Measurements from ENCODE around the gene ZNF556. TPM values are rescaled to one million over a fixed set of nuclear protein-coding genes. Genes with fewer than 3 reads are reported as not detected.

Gene ZNF556
- polyA plus RNA-seq, 1 of the 3 experiments (the other 2 are of a cell fraction) = 0.46 TPM

DNA sequence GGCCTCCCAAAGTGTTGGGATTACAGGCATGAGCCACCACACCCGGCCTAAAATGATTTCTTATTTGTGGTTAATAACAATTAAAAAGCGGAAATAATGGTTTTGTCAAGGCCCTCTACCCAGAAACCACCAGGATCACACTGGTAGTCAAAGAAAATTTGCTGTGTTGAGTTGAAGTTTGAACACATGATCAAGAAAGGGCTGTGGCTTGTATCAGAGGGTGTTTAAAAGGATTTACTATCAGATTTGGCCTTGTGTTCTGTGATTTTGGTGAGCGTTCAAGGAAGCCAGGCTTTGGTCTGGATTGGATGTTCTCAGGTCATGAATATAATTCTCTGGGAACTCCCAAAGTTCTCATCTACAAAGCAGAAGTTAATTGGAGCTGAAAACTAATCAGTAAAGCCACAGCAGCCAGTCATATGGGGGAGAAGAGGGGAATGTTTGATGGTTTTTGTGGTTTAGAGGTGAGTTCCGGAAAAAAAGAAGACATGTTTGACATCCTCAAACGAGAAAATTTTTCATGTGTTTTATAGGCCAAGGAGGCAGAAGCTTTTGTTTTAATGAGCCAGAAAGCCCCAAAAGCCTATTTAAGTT lies 10.6 kb upstream of the ZNF556 start:
- WGBS (ENCODE audit: low lambda C conversion rate) = 93% methylated on average over 5 of the region's 5 CpGs
- no peaks in the 10 kb centered on the region for H3K9me2 ChIP-seq

More for the DNA sequence above, 10.6 kb upstream of the ZNF556 start:
- Histone ChIP-seq H4K20me1 (ENCODE audit: insufficient read depth) (no peaks in the 10 kb centered on the region), H3F3A (replicated peaks; ENCODE audit: insufficient read depth) (no peaks in the 10 kb centered on the region), H3K27me3 (ENCODE audit: insufficient read depth) (no peaks in the 10 kb centered on the region), H3K9ac (no peak overlapping the region), H3K79me2 (ENCODE audit: insufficient read depth) (no peaks in the 10 kb centered on the region), H2AFZ (ENCODE audit: low read depth) (no peak overlapping the region), H3K4me2 (no peak overlapping the region), H3K4me1 (ENCODE audit: control insufficient read depth in 1 of 2, insufficient read depth in 2 of 2, low read depth in 1 of 2, low read length in 1 of 2) (no peaks in the 10 kb centered on the region), H3K4me3 (ENCODE audit: low read depth in 2 of 2, low read length in 1 of 2) (no peak overlapping the region), H3K27ac (ENCODE audit: low read depth in 2 of 2, low read length in 1 of 2) (no peak overlapping the region), H3K9me3 (peaks cover 22% of the 10 kb centered on the region), H3K36me3 (replicated peaks in 1 of 2; ENCODE audit: control insufficient read depth in 1 of 2, insufficient read depth in 2 of 2, low read length in 1 of 2) (peaks cover 29 to 47% of the 10 kb centered on the region in 2 experiments)
- no peak for TF ChIP-seq EZH2phosphoT487 (IDR thresholded peaks at IDR 0.05; ENCODE audit: borderline replicate concordance, low read depth)
- TF ChIP-seq, protein P1, sequence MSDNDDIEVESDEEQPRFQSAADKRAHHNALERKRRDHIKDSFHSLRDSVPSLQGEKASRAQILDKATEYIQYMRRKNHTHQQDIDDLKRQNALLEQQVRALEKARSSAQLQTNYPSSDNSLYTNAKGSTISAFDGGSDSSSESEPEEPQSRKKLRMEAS (IDR thresholded peaks at IDR 0.05; ENCODE audit: low read depth) = no peak
- no peak for TF ChIP-seq GATA2 (CRISPR knock-in tag; IDR thresholded peaks at IDR 0.05)
- no peak for TF ChIP-seq FOXJ3 (CRISPR knock-in tag; IDR thresholded peaks at IDR 0.05)
- TF ChIP-seq, protein P2, sequence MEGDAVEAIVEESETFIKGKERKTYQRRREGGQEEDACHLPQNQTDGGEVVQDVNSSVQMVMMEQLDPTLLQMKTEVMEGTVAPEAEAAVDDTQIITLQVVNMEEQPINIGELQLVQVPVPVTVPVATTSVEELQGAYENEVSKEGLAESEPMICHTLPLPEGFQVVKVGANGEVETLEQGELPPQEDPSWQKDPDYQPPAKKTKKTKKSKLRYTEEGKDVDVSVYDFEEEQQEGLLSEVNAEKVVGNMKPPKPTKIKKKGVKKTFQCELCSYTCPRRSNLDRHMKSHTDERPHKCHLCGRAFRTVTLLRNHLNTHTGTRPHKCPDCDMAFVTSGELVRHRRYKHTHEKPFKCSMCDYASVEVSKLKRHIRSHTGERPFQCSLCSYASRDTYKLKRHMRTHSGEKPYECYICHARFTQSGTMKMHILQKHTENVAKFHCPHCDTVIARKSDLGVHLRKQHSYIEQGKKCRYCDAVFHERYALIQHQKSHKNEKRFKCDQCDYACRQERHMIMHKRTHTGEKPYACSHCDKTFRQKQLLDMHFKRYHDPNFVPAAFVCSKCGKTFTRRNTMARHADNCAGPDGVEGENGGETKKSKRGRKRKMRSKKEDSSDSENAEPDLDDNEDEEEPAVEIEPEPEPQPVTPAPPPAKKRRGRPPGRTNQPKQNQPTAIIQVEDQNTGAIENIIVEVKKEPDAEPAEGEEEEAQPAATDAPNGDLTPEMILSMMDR (IDR thresholded peaks at IDR 0.05) = no peak
- TF ChIP-seq RAD21 (IDR thresholded peaks at IDR 0.05; ENCODE audit: low read length) = no peak
- TF ChIP-seq, protein P3, sequence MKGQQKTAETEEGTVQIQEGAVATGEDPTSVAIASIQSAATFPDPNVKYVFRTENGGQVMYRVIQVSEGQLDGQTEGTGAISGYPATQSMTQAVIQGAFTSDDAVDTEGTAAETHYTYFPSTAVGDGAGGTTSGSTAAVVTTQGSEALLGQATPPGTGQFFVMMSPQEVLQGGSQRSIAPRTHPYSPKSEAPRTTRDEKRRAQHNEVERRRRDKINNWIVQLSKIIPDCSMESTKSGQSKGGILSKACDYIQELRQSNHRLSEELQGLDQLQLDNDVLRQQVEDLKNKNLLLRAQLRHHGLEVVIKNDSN (IDR thresholded peaks at IDR 0.05; ENCODE audit: borderline replicate concordance, low read depth) = no peak
- no peak for TF ChIP-seq FOSL2 (IDR thresholded peaks at IDR 0.05; ENCODE audit: borderline replicate concordance, low read depth)
- no peak for TF ChIP-seq RFX5 (IDR thresholded peaks at IDR 0.05; ENCODE audit: low read length)
- TF ChIP-seq ZBTB33 (IDR thresholded peaks at IDR 0.05; ENCODE audit: borderline replicate concordance, low read depth) = no peak
- no peak for TF ChIP-seq RXRA (IDR thresholded peaks at IDR 0.05; ENCODE audit: borderline replicate concordance, low read depth)
- TF ChIP-seq MXI1 (IDR thresholded peaks at IDR 0.05; ENCODE audit: low read depth, low read length) = no peak
- no peak for TF ChIP-seq TEAD4 (IDR thresholded peaks at IDR 0.05; ENCODE audit: borderline replicate concordance, insufficient read depth)
- TF ChIP-seq TCF12 (IDR thresholded peaks at IDR 0.05) = no peak
- no peak for TF ChIP-seq SIN3A (IDR thresholded peaks at IDR 0.05; ENCODE audit: borderline replicate concordance, low read depth, low read length)
- TF ChIP-seq REST (IDR thresholded peaks at IDR 0.05; ENCODE audit: low read depth, low read length) = no peak
- no peak for TF ChIP-seq GABPA (IDR thresholded peaks at IDR 0.05; ENCODE audit: low read depth)
- no peak for TF ChIP-seq PBX3 (IDR thresholded peaks at IDR 0.05)
- ChIA-PET POLR2A (no interaction called here), CTCF (interaction anchor here (1.2 to 1.4 kb wide), 2 partner anchors 10 to 30 kb away, joined by 3 read pairs; partner anchors contain the start of gene ZNF556)
- DNase-seq = no peak

Data from SK-N-SH (cell line).